CD4-positive, alpha-beta T cell treated with Interleukin-21 for 1 hour (primary cell): ENCODE data around the gene OTOA.
A peak's percentile ranks its signal among the peaks of the same experiment; 100 is the strongest.
"Not testable (repeated sequence)": the region's sequence is repeated elsewhere in the genome, so short reads cannot be mapped to it uniquely, and the experiment has no call there.

Experiments
- DNase-seq: peaks from one replicate; pipeline ENCODE4 v3.0.0-alpha.2; 2020

OTOA gene

DNA sequence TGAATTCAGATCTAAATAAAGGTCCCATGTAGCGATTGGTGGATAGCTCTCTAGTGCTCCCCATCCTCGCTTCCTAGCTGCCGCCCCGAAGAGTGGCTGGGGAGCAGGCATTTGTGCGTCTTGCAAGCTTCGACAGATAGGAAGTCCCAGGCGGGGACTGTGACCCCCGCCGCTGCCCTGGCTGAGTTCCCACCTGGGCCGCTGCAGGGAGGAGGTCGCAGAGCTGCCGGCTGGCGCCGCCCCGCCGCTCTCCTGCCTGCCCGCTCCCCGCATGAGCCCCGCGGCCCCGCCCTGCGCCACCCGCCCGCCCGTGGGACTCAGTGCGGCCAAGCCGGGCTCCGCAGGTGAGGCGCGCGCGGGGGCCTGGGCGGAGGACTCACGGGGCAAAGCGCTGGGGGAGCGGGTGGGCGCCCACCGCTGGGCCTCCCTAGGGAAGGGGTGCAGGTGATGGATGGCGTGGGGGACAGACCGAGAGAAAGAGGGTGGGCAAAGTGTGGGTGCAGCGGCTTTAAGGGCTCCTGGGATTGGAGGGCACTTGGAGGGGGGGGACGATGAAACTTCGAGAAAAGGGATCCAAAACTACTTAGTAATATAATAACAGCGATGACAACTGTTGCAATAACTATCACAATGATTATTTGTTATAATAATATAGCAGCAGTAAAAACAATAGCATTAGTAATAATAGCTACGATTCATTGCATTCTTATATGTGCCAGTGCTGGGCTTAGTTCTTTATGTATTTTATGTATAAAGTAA is at the start of gene OTOA:
Gene OTOA, plus strand, starts transcription at position 80 of the 759 bp plus-strand sequence. CDS start 14,547 bp downstream, outside the sequence.
- no peak for DNase-seq

GRCh38 chr16:21614896-21615295 is 48.9 kb upstream of the OTOA start:
- DNase-seq = no peak

GRCh38 chr16:21617607-21618006 is 46.2 kb upstream of the OTOA start:
- DNase-seq = no peak

DNA sequence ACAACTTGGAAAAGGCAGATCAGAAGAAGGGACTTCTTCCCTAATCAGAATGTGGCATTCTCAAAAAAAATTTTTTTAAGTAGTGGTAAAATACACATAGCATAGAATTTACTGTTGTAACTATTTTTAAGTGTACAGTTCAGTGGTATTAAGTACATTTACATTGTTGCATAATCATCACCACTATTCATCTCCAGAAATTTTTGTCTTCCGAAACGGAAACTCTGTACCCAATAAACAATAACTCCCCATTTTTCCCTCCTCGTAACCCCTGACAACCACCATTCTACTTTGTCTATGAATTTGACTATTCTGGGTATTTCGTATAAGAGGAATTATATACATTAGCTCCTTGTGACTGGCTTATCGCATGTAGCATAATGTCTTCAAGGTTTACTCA is 45.5 kb upstream of the OTOA start:
- no peak for DNase-seq

GRCh38 chr16:21619765-21620425 is 43.9 kb upstream of the OTOA start:
- DNase-seq = no peak

GRCh38 chr16:21620592-21620991 is 43.2 kb upstream of the OTOA start:
- no peak for DNase-seq

DNA sequence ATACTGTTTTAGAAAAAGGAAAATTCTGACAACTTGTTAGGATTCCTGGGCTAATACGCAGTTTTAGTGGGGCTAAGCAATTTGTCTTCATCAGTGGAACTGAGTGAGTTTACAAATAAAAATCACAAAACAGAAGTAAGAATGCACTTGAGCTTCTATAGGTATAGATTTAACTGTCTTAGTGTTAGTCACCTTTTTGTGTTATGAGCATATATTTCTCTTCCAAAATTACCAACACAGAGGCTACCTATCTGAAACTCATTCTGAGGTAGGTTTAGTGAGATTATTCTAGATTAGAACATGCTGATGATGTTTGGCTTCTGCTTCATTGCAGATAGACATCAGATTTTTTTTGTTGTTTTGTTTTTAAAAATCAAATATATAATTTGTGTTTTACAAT is 41.2 kb upstream of the OTOA start:
- DNase-seq = no peak

DNA sequence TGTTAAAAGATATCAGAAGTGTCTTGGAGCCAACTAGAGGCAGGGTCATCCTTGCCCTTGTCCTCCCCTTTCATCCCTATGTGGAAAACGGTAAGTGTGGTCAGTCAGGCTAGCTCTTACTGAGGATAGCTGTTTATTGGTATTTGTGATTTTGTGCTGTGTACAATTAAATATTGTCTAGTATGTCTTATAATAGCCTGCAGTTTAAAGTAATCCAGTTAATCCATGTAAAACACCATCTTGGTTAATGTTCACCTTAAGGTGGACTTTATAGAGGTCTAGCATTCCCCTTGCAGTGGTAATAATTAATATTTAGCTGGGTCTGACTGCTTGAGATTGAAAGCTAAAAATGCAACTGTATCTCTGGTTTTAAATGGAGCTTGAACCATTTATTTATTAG is 38.7 kb upstream of the OTOA start:
- no peak for DNase-seq

DNA sequence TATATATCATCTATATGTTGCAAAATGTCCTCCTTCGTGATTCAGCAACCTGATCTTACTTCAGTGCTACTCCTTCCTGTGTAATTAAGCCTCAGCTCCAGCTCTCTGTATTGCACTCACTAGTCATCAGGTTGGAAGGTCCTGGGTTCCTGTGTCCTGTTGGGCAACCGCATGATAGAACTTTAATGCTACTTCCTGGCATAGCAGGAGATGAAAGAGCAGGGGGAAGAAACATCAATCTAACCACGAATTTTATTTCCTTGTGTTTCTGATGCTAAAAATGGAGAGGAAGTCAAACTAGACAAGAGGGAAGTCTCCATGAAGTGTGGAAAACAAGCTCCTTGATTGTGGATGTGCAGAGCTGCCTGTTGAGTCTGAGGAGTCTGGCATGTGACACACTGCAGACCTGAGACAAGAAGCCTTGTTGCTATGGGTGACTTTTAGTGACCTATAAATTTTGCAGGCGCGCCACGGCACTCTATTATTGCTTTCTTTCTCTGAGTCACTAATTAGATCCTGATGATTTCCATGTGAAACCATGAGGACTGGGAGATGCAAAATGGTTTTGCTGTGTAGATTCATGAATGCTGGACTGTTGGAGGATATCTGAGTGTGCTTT is 37.0 kb upstream of the OTOA start:
- peak; percentile 47 for DNase-seq

DNA sequence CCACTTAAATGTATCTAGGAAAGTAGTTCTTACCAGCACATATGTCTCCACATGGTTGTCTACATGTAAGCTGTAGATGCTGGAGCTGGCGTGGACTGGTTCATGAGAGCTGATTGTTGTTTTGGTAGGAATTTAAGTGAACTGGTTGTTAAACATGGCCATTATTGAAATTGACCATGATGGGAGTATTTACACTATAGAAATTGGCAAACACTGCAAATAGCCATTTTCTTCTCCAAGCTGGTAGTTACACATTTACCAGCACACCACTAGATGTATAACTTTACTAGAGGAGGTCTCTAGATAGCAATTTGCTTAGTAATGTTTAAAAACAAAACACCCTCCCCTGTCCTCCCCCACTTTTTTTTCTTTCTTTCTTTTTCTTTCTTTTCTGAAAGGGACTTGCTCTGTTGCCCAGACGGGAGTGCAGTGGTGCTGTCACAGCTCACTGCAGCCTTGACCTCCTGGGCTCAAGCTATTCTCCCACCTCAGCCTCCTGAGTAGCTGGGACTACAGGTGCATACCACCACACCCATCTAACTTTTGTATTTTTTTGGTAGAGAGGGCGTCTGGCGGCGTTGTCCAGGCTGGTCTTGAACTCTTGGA is 35.5 kb upstream of the OTOA start:
- no peak for DNase-seq

GRCh38 chr16:21628772-21629171 is 35.0 kb upstream of the OTOA start:
- no peak for DNase-seq

DNA sequence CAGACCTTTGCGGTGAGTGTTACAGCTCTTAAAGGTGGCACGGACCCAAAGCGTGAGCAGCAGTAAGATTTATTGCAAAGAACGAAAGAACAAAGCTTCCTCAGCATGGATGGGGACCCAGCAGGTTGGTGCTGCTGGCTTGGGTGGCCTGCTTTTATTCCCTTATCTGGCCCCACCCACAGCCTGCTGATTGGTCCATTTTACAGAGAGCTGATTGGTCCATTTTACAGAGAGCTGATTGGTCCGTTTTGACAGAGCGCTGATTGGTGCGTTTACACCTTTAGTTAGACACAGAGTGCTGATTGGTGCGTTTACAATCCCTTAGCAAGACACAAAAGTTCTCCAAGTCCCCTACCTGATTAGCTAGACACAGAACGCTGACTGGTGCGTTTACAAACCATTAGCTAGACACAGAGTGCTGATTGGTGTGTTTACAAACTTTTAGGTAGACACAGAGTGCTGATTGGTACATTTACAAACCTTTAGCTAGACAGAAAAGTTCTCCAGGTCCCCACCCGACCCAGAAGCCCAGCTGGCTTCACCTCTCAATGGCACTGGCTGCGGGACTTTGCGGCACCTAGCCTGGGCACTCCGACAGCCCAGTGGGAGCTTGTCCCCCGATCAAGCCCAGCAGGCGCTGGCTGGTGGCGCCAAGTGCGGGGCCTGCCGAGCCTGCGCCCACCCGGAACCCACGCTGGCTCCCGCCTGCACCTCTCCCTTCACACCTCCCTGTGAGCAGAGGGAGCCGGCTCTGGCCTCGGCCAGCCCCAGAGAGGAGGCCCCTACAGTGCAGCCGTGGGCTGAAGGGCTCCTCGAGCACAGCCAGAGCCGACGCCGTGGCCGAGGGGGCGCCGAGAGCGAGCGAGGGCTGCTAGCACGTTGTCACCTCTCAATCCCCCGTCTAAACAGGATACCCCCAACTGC is 33.9 kb upstream of the OTOA start:
- not testable (repeated sequence) for DNase-seq

DNA sequence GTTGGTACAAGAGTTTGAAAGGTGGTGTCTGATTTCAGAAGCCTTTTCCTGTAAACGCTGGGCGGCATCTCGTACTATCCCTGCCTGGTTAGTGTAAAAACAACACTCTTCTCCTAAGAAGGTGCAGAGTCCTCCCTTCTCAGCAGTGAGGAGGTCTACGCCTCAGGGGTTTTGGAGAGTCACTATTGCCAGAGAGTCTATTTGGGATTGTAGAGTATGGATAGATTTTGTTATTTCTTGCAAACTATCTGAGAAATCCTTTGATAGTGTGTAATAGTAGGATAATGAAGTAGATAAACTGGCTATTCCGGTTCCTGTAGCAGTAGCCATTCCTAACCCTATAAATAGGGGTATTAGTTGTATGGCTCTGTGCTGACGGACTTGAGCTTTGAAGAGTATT is 32.9 kb upstream of the OTOA start:
- not testable (repeated sequence) for DNase-seq

- DNase-seq = not testable (repeated sequence)
Observed at GRCh38 chr16:21631376-21631775, 32.4 kb upstream of the OTOA start.

DNA sequence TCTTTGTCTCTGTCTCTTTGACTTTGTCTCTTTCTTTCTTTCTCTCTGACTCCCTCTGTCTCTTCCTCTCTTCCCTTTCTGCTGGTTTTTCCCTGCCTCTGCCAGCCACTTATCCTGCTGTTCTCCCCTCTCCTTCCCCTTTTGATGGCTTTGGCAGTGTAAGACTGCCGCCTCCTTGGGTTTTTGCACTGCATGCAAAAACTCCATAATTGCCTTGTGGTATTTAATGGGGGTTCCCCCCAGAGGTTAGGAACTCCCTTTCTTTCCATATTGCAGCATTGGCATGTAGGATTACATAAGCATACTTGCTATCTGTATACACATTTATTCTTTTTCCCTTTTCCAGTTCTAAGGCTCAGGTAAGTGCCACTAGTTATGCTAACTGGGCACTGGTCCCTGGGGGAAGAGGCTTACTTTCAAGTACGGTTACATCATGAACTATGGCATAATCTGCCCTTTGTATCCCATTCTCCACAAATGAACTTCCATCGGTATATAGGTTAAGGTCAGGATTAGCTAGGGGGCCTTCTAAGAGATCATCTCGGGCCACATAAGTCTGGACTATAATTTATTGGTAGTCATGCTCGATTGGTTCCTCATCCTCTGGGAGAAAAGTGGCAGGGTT is 31.7 kb upstream of the OTOA start:
- DNase-seq = not testable (repeated sequence)

DNA sequence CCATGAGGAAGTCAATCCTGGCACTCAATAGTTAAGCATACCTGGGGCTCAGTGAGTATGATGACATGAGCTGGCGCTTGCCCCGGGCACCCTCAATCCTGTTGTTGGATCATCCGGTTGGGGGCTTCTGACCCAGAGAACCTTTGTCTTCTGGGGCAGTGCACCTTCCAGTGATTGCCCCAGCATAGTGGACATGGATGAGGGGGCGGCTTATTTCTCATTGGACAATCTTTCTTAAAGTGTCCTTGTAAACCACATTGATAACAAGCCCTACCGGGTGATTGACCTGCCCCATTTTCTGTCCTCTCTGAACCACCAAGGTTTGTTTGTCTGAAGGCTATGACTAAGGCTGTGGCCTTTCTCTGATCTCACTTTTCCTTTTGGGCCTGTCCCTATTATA is 29.6 kb upstream of the OTOA start:
- DNase-seq = no peak

GRCh38 chr16:21635694-21636093 is 28.1 kb upstream of the OTOA start:
- not testable (repeated sequence) for DNase-seq

DNA sequence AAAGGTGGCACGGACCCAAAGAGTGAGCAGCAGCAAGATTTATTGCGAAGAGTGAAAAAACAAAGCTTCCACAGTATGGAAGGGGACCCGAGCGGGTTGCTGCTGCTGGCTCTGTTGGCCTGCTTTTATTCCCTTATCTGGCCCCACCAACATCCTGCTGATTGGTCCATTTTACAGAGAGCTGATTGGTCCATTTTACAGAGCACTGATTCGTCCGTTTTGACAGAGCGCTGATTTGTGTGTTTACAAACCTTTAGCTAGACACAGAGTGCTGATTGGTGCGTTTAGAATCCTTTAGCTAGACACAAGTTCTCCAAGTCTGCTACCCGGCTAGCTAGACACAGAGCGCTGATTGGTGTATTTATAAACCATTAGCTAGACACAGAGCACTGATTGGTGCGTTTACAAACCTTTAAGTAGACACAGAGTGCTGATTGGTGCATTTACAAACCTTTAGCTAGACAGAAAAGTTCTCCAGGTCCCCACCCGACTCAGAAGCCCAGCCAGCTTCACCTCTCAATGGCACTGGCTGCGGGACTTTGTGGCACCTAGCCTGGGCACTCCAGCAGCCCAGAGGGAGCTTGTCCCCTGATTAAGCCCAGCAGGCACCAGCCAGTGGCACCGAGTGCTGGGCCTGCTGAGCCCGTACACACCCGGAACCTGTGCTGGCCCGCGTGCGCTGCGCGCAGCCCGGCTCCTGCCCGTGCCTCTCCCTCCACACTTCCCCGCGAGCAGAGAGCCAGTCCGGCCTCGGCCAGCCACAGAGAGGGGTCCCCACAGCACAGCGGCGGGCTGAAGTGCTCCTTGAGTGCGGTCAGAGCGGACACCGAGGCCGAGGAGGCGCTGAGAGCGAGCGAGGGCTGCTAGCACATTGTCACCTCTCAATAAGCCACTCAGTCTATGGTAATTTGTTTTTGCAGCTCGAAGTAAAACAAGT is 26.5 kb upstream of the OTOA start:
- no peak for DNase-seq

GRCh38 chr16:21638573-21638975 is 25.2 kb upstream of the OTOA start:
- DNase-seq = peak; percentile 38

GRCh38 chr16:21639493-21639892 is 24.3 kb upstream of the OTOA start:
- DNase-seq = no peak

- DNase-seq = no peak
Observed at GRCh38 chr16:21641916-21642315, 21.9 kb upstream of the OTOA start.
